ENCODE measurements around the gene TMEM135.

TMEM135 gene

GRCh38 chr11:87036756-87037449 lies 831 bp upstream of the TMEM135 start:
- H3K27ac Mint-ChIP-seq, result no peak overlapping the region
- H3K27me3 Mint-ChIP-seq, result no peaks in the 10 kb centered on the region
- no peak for DNase-seq
- ATAC-seq, result peak; percentile 15
- peaks cover 38% of the 10 kb centered on the region for H3K4me1 Mint-ChIP-seq
- H3K4me3 Mint-ChIP-seq, result peak overlapping the region; percentile 89 to 92
- H3K9me3 Mint-ChIP-seq, result no peaks in the 10 kb centered on the region

- no peaks in the 10 kb centered on the region for H3K27me3 Mint-ChIP-seq
Observed at GRCh38 chr11:87038235-87038977, 672 bp downstream of the TMEM135 start.

GRCh38 chr11:87039371-87039770 lies 1.6 kb downstream of the TMEM135 start:
- H3K9me3 Mint-ChIP-seq, result no peaks in the 10 kb centered on the region
- H3K27ac Mint-ChIP-seq, result no peak overlapping the region
- DNase-seq (no peak), ATAC-seq (no peak)
- peak overlapping the region; percentile 89 to 92 for H3K4me3 Mint-ChIP-seq
- no peaks in the 10 kb centered on the region for H3K27me3 Mint-ChIP-seq
- peaks cover 44% of the 10 kb centered on the region for H3K4me1 Mint-ChIP-seq

More at GRCh38 chr11:87038235-87038977, 672 bp downstream of the TMEM135 start:
- Mint-ChIP-seq H3K4me3 (peak overlapping the region; percentile 89 to 92), H3K4me1 (peaks cover 44% of the 10 kb centered on the region), H3K27ac (peak overlapping the region; percentile 86 to 99), H3K9me3 (no peaks in the 10 kb centered on the region)
- DNase-seq (peak in 1 of 2 donors; percentile 15), ATAC-seq (no peak)

GRCh38 chr11:87043894-87044293 lies 6.2 kb downstream of the TMEM135 start:
- ATAC-seq, result no peak
- H3K27me3 Mint-ChIP-seq, result no peaks in the 10 kb centered on the region
- H3K4me1 Mint-ChIP-seq, result peaks cover 26% of the 10 kb centered on the region
- H3K9me3 Mint-ChIP-seq, result no peaks in the 10 kb centered on the region
- DNase-seq, result no peak
- H3K4me3 Mint-ChIP-seq, result no peak overlapping the region
- H3K27ac Mint-ChIP-seq, result no peak overlapping the region

GRCh38 chr11:87046824-87047223 lies 9.1 kb downstream of the TMEM135 start:
- H3K27me3 Mint-ChIP-seq, result no peaks in the 10 kb centered on the region
- ATAC-seq (no peak), DNase-seq (no peak)
- peaks cover 6% of the 10 kb centered on the region for H3K4me1 Mint-ChIP-seq
- peak overlapping the region in 1 of 2 donors; percentile 74 for H3K27ac Mint-ChIP-seq
- no peak overlapping the region for H3K4me3 Mint-ChIP-seq
- no peaks in the 10 kb centered on the region for H3K9me3 Mint-ChIP-seq

- no peak overlapping the region for H3K27ac Mint-ChIP-seq
- H3K9me3 Mint-ChIP-seq, result no peaks in the 10 kb centered on the region
- H3K4me1 Mint-ChIP-seq, result peaks cover 6% of the 10 kb centered on the region
- ATAC-seq (no peak), DNase-seq (no peak)
- no peak overlapping the region for H3K4me3 Mint-ChIP-seq
- H3K27me3 Mint-ChIP-seq, result no peaks in the 10 kb centered on the region
Observed at GRCh38 chr11:87056091-87056490, 18.4 kb downstream of the TMEM135 start.

- no peak overlapping the region for H3K4me3 Mint-ChIP-seq
- no peaks in the 10 kb centered on the region for H3K27me3 Mint-ChIP-seq
- H3K9me3 Mint-ChIP-seq, result peaks cover 0 to 4% of the 10 kb centered on the region in 2 donors
- ATAC-seq (no peak), DNase-seq (no peak)
- H3K4me1 Mint-ChIP-seq, result peaks cover 6% of the 10 kb centered on the region
- no peak overlapping the region for H3K27ac Mint-ChIP-seq
Observed at GRCh38 chr11:87057749-87058148, 20.0 kb downstream of the TMEM135 start.

GRCh38 chr11:87059596-87060390 lies 22.1 kb downstream of the TMEM135 start:
- no peaks in the 10 kb centered on the region for H3K27me3 Mint-ChIP-seq
- no peak overlapping the region for H3K4me3 Mint-ChIP-seq
- peaks cover 0 to 4% of the 10 kb centered on the region in 2 donors for H3K9me3 Mint-ChIP-seq
- DNase-seq, result no peak
- peaks cover 11% of the 10 kb centered on the region for H3K4me1 Mint-ChIP-seq
- no peak for ATAC-seq
- H3K27ac Mint-ChIP-seq, result no peak overlapping the region

- no peak overlapping the region for H3K4me3 Mint-ChIP-seq
- ATAC-seq (no peak), DNase-seq (no peak)
- H3K27me3 Mint-ChIP-seq, result no peaks in the 10 kb centered on the region
- no peak overlapping the region for H3K27ac Mint-ChIP-seq
- H3K9me3 Mint-ChIP-seq, result peaks cover 0 to 4% of the 10 kb centered on the region in 2 donors
- H3K4me1 Mint-ChIP-seq, result peaks cover 11% of the 10 kb centered on the region
Observed at GRCh38 chr11:87061766-87062165, 24.0 kb downstream of the TMEM135 start.

- Mint-ChIP-seq H3K27ac (no peak overlapping the region), H3K9me3 (peaks cover 0 to 4% of the 10 kb centered on the region in 2 donors), H3K4me3 (no peak overlapping the region), H3K27me3 (no peaks in the 10 kb centered on the region), H3K4me1 (peaks cover 11% of the 10 kb centered on the region)
- no peak for DNase-seq
- ATAC-seq, result no peak
Observed at GRCh38 chr11:87063982-87064381, 26.2 kb downstream of the TMEM135 start.

- DNase-seq, result no peak
- Mint-ChIP-seq H3K4me1 (no peaks in the 10 kb centered on the region), H3K4me3 (no peak overlapping the region), H3K27me3 (no peaks in the 10 kb centered on the region), H3K9me3 (no peaks in the 10 kb centered on the region), H3K27ac (no peak overlapping the region)
- ATAC-seq, result no peak
Observed at GRCh38 chr11:87072787-87073186, 35.1 kb downstream of the TMEM135 start.

- DNase-seq, result no peak
- H3K27me3 Mint-ChIP-seq, result no peaks in the 10 kb centered on the region
- peaks cover 8% of the 10 kb centered on the region for H3K4me1 Mint-ChIP-seq
- H3K4me3 Mint-ChIP-seq, result no peak overlapping the region
- H3K27ac Mint-ChIP-seq, result peak overlapping the region; percentile 24 to 89
- H3K9me3 Mint-ChIP-seq, result no peaks in the 10 kb centered on the region
- ATAC-seq, result no peak
Observed at GRCh38 chr11:87076260-87076783, 38.6 kb downstream of the TMEM135 start.

GRCh38 chr11:87076874-87077429 lies 39.2 kb downstream of the TMEM135 start:
- Mint-ChIP-seq H3K27ac (peak overlapping the region in 1 of 2 donors; percentile 40), H3K9me3 (no peaks in the 10 kb centered on the region), H3K27me3 (no peaks in the 10 kb centered on the region), H3K4me1 (peaks cover 14% of the 10 kb centered on the region), H3K4me3 (no peak overlapping the region)
- DNase-seq, result no peak
- no peak for ATAC-seq

GRCh38 chr11:87081358-87081757 lies 43.6 kb downstream of the TMEM135 start:
- no peak for ATAC-seq
- H3K27me3 Mint-ChIP-seq, result no peaks in the 10 kb centered on the region
- no peak for DNase-seq
- H3K4me3 Mint-ChIP-seq, result peak overlapping the region; percentile 75 to 79
- H3K27ac Mint-ChIP-seq, result peak overlapping the region; percentile 97
- H3K4me1 Mint-ChIP-seq, result peaks cover 29% of the 10 kb centered on the region
- H3K9me3 Mint-ChIP-seq, result peaks cover 0 to 5% of the 10 kb centered on the region in 2 donors

GRCh38 chr11:87082590-87082989 lies 44.9 kb downstream of the TMEM135 start:
- Mint-ChIP-seq H3K4me3 (no peak overlapping the region), H3K27ac (peak overlapping the region in 1 of 2 donors; percentile 77), H3K4me1 (peaks cover 29% of the 10 kb centered on the region)

More at GRCh38 chr11:87082590-87082989, 44.9 kb downstream of the TMEM135 start:
- H3K27me3 Mint-ChIP-seq, result no peaks in the 10 kb centered on the region
- no peak for DNase-seq
- ATAC-seq, result no peak
- H3K9me3 Mint-ChIP-seq, result peaks cover 0 to 13% of the 10 kb centered on the region in 2 donors

Data from stimulated activated naive CD8-positive, alpha-beta T cell treated with anti-CD3 and anti-CD28 coated beads, Interleukin-15, amount 100 ng/mL, for 72 hours (primary cell).